GM12872 (cell line): ENCODE measurements around the gene MCOLN2.

Experiments
- CTCF ChIP-seq: IDR thresholded peaks from 3 replicates; pipeline ENCODE4 v1.5.1; 2011; ENCODE audit warnings: low read depth, mild to moderate bottlenecking, low read length, moderate library complexity; ENCODE audit not compliant: insufficient read depth

Gene MCOLN2

GRCh38 chr1:84975035-84975434, 21.9 kb downstream of the MCOLN2 start:
- TF ChIP-seq CTCF: no peak

- TF ChIP-seq CTCF: no peak
These were observed 23.2 kb downstream of the MCOLN2 start for GRCh38 chr1:84973498-84974334.

GRCh38 chr1:84972377-84972987, 24.4 kb downstream of the MCOLN2 start:
- TF ChIP-seq CTCF: no peak

- TF ChIP-seq CTCF: no peak
These were observed 25.0 kb downstream of the MCOLN2 start for GRCh38 chr1:84971957-84972356.

- no peak for TF ChIP-seq CTCF
These were observed 27.2 kb downstream of the MCOLN2 start for GRCh38 chr1:84969489-84970250.

- no peak for TF ChIP-seq CTCF
These were observed 28.0 kb downstream of the MCOLN2 start for GRCh38 chr1:84968865-84969264.

GRCh38 chr1:84968101-84968500, 28.8 kb downstream of the MCOLN2 start:
- TF ChIP-seq CTCF: no peak
